Measurements from ENCODE around the gene SLF2. TPM values are rescaled to one million over a fixed set of nuclear protein-coding genes. Genes with fewer than 3 reads are reported as not detected.

Gene SLF2
- total RNA-seq, 1 experiment from 2014 or later: 43.0 TPM

- no peaks in the 10 kb centered on the region for H3K4me1 ChIP-seq (ENCODE audit: control insufficient read depth in 1 of 2, insufficient read depth in 2 of 2, low read length in 2 of 2)
- CTCF ChIA-PET: interaction anchor here (1.4 kb wide), 1 partner anchor 121 kb away, joined by 3 read pairs; no protein-coding TSS in a partner anchor
- intact Hi-C loops (cut with micrococcal nuclease): no loop called here
Measured at GRCh38 chr10:100864036-100864885, 48.5 kb upstream of the SLF2 start.

GRCh38 chr10:100864978-100865377 is 47.8 kb upstream of the SLF2 start:
- H3K4me2 ChIP-seq (ENCODE audit: low read length): no peak overlapping the region
- 0 out of 2 replicates have a peak, but pooled peaks have one; percentile 15 for ATAC-seq
- no TSS peak for BruUV-seq (replicated peaks)
- ChIA-PET CTCF (interaction anchor here (1.4 kb wide), 1 partner anchor 122 kb away, joined by 3 read pairs; no protein-coding TSS in a partner anchor), POLR2A (no interaction called here), RAD21 (ENCODE audit: low non-redundant PET in 1 of 2, low total read pairs in 2 of 2, uncharacterized antibody in 2 of 2, unreplicated experiment in 2 of 2) (no interaction called here)
- H3K9ac ChIP-seq (ENCODE audit: low read length): no peak overlapping the region
- H3K9me2 ChIP-seq (ENCODE audit: insufficient read depth): no peaks in the 10 kb centered on the region
- H3K9me3 ChIP-seq (ENCODE audit: control insufficient read depth in 1 of 2, insufficient read depth in 1 of 2, low read depth in 1 of 2, low read length in 2 of 2): no peaks in the 10 kb centered on the region
- no peak for DNase-seq (ENCODE audit: low read depth, low spot score)
- no peak overlapping the region for H2AFZ ChIP-seq (ENCODE audit: low read depth, low read length, poor library complexity, severe bottlenecking)
- intact Hi-C loops (cut with micrococcal nuclease): no loop called here
- no peaks in the 10 kb centered on the region for H3K79me2 ChIP-seq (ENCODE audit: insufficient read depth, low read length)
- TF ChIP-seq, protein P1, sequence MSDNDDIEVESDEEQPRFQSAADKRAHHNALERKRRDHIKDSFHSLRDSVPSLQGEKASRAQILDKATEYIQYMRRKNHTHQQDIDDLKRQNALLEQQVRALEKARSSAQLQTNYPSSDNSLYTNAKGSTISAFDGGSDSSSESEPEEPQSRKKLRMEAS (IDR thresholded peaks at IDR 0.05): no peak
- TF ChIP-seq POLR2A (IDR thresholded peaks at IDR 0.05; ENCODE audit: borderline replicate concordance, extremely low read depth, insufficient read depth, insufficient read length) (no peak), POLR2AphosphoS5 (IDR thresholded peaks at IDR 0.05; ENCODE audit: low read depth, low read length) (no peak)
- TF ChIP-seq, protein P2, sequence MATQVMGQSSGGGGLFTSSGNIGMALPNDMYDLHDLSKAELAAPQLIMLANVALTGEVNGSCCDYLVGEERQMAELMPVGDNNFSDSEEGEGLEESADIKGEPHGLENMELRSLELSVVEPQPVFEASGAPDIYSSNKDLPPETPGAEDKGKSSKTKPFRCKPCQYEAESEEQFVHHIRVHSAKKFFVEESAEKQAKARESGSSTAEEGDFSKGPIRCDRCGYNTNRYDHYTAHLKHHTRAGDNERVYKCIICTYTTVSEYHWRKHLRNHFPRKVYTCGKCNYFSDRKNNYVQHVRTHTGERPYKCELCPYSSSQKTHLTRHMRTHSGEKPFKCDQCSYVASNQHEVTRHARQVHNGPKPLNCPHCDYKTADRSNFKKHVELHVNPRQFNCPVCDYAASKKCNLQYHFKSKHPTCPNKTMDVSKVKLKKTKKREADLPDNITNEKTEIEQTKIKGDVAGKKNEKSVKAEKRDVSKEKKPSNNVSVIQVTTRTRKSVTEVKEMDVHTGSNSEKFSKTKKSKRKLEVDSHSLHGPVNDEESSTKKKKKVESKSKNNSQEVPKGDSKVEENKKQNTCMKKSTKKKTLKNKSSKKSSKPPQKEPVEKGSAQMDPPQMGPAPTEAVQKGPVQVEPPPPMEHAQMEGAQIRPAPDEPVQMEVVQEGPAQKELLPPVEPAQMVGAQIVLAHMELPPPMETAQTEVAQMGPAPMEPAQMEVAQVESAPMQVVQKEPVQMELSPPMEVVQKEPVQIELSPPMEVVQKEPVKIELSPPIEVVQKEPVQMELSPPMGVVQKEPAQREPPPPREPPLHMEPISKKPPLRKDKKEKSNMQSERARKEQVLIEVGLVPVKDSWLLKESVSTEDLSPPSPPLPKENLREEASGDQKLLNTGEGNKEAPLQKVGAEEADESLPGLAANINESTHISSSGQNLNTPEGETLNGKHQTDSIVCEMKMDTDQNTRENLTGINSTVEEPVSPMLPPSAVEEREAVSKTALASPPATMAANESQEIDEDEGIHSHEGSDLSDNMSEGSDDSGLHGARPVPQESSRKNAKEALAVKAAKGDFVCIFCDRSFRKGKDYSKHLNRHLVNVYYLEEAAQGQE (IDR thresholded peaks at IDR 0.05; ENCODE audit: low read depth): no peak
- no peak overlapping the region for H3K4me3 ChIP-seq (replicated peaks in 1 of 2; ENCODE audit: low read depth in 1 of 2, low read length in 2 of 2)
- no peaks in the 10 kb centered on the region for H3K36me3 ChIP-seq (ENCODE audit: control insufficient read depth in 1 of 2, insufficient read depth in 2 of 2, low read length in 2 of 2)
- no peak overlapping the region for H3K27ac ChIP-seq (ENCODE audit: low read depth, low read length)
- H4K20me1 ChIP-seq (ENCODE audit: insufficient read depth): no peaks in the 10 kb centered on the region
- H3K4me1 ChIP-seq (ENCODE audit: control insufficient read depth in 1 of 2, insufficient read depth in 2 of 2, low read length in 2 of 2): no peaks in the 10 kb centered on the region
- H3K27me3 ChIP-seq (ENCODE audit: insufficient read depth, low read length): no peaks in the 10 kb centered on the region

More at GRCh38 chr10:100864036-100864885, 48.5 kb upstream of the SLF2 start:
- Histone ChIP-seq H3K9ac (ENCODE audit: low read length) (no peak overlapping the region), H3K4me2 (ENCODE audit: low read length) (no peak overlapping the region), H3K36me3 (ENCODE audit: control insufficient read depth in 1 of 2, insufficient read depth in 2 of 2, low read length in 2 of 2) (no peaks in the 10 kb centered on the region), H3K4me3 (replicated peaks in 1 of 2; ENCODE audit: low read depth in 1 of 2, low read length in 2 of 2) (no peak overlapping the region), H3K27me3 (ENCODE audit: insufficient read depth, low read length) (peaks cover 6% of the 10 kb centered on the region; the same call in 1 of the 2 replicates), H3K9me2 (ENCODE audit: insufficient read depth) (no peaks in the 10 kb centered on the region), H3K27ac (ENCODE audit: low read depth, low read length) (no peak overlapping the region), H2AFZ (ENCODE audit: low read depth, low read length, poor library complexity, severe bottlenecking) (no peak overlapping the region), H3K79me2 (ENCODE audit: insufficient read depth, low read length) (no peaks in the 10 kb centered on the region), H3K9me3 (ENCODE audit: control insufficient read depth in 1 of 2, insufficient read depth in 1 of 2, low read depth in 1 of 2, low read length in 2 of 2) (no peaks in the 10 kb centered on the region), H4K20me1 (ENCODE audit: insufficient read depth) (no peaks in the 10 kb centered on the region)
- no peak for DNase-seq (ENCODE audit: low read depth, low spot score)
- TF ChIP-seq TCF7L2 (IDR thresholded peaks at IDR 0.05; ENCODE audit: borderline replicate concordance, extremely low read depth, insufficient read depth, insufficient read length): no peak
- no peak for TF ChIP-seq SIN3A (IDR thresholded peaks at IDR 0.05; ENCODE audit: low read depth)
- TF ChIP-seq CEBPB (IDR thresholded peaks at IDR 0.05; ENCODE audit: low read depth): no peak
- TF ChIP-seq CBX3 (IDR thresholded peaks at IDR 0.05; ENCODE audit: low read depth): no peak
- TF ChIP-seq ZNF274 (IDR thresholded peaks at IDR 0.05; ENCODE audit: low read depth, low read length): no peak
- TF ChIP-seq, protein P3, sequence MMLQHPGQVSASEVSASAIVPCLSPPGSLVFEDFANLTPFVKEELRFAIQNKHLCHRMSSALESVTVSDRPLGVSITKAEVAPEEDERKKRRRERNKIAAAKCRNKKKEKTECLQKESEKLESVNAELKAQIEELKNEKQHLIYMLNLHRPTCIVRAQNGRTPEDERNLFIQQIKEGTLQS (IDR thresholded peaks at IDR 0.05): no peak
- no peak for TF ChIP-seq YY1 (IDR thresholded peaks at IDR 0.05; ENCODE audit: extremely low read depth, insufficient replicate concordance, low read depth, low read length)
- POLR2A ChIA-PET: no interaction called here
- RAD21 ChIA-PET (ENCODE audit: low non-redundant PET in 1 of 2, low total read pairs in 2 of 2, uncharacterized antibody in 2 of 2, unreplicated experiment in 2 of 2): no interaction called here
- no peak for ATAC-seq
- BruUV-seq (replicated peaks): no TSS peak

Data from HCT116 (cell line).